Islet of Langerhans (tissue), 1 donor: ENCODE results near the gene FAM216B.

Source experiments
- FAIRE-seq: peaks from one replicate; lab custom pipeline; 2011; peaks lifted over from hg19 to GRCh38; lab: Jason Lieb, UNC

The FAM216B gene

GRCh38 chr13:42836930-42837690 lies 55.7 kb downstream of the FAM216B start:
- FAIRE-seq = peak; percentile 65
